GM12891 (cell line): ENCODE results near the gene UNK.
A peak's percentile ranks its signal among the peaks of the same experiment; 100 is the strongest.

ENCODE experiments used
- DNase-seq: peaks from one replicate; pipeline ENCODE4 v3.0.0; 2011; ENCODE audit warnings: low spot score; ENCODE audit not compliant: insufficient read length
- FAIRE-seq: peaks from 2 replicates; lab custom pipeline; 2011; peaks lifted over from hg19 to GRCh38; lab: Jason Lieb, UNC
- PAX5 ChIP-seq: IDR thresholded peaks from 2 replicates; pipeline ENCODE4 v1.6.1; 2011; ENCODE audit warnings: low read length, moderate library complexity, mild to moderate bottlenecking; ENCODE audit not compliant: insufficient read depth, severe bottlenecking
- POLR2A ChIP-seq: IDR thresholded peaks from 2 replicates; pipeline ENCODE4 v1.6.1; 2011; ENCODE audit warnings: low read depth, low read length, control low read depth
- POLR2AphosphoS5 ChIP-seq: IDR thresholded peaks from 2 replicates; pipeline ENCODE4 v1.6.1; 2011; ENCODE audit warnings: low read depth, low read length, control low read depth
- POU2F2 ChIP-seq: IDR thresholded peaks from 2 replicates; pipeline ENCODE4 v1.6.1; 2011; ENCODE audit warnings: low read depth, mild to moderate bottlenecking, control low read depth, low read length, moderate library complexity
- SPI1 ChIP-seq: IDR thresholded peaks from 2 replicates; pipeline ENCODE4 v1.6.1; 2011; ENCODE audit warnings: low read depth, low read length, control low read depth
- TAF1 ChIP-seq: IDR thresholded peaks from 2 replicates; pipeline ENCODE4 v1.6.1; 2011; ENCODE audit warnings: low read depth, low read length, control low read depth

UNK gene

GRCh38 chr17:75743625-75744206 lies 40.9 kb upstream of the UNK start:
- FAIRE-seq = no peak
- no peak for DNase-seq
- TF ChIP-seq POLR2AphosphoS5 (no peak), PAX5 (no peak), POLR2A (no peak), POU2F2 (no peak), TAF1 (no peak), SPI1 (no peak)

- FAIRE-seq (no peak), DNase-seq (no peak)
- TF ChIP-seq PAX5 = no peak
- no peak for TF ChIP-seq TAF1
- no peak for TF ChIP-seq SPI1
- TF ChIP-seq POLR2A = no peak
- no peak for TF ChIP-seq POLR2AphosphoS5
- no peak for TF ChIP-seq POU2F2
Measured at GRCh38 chr17:75748706-75749105, 35.9 kb upstream of the UNK start.

- FAIRE-seq = peak; percentile 48
- peak; percentile 82 for DNase-seq
- TF ChIP-seq POLR2AphosphoS5 = no peak
- TF ChIP-seq SPI1 = no peak
- no peak for TF ChIP-seq PAX5
- TF ChIP-seq POLR2A = no peak
- TF ChIP-seq TAF1 = no peak
- TF ChIP-seq POU2F2 = no peak
Measured at GRCh38 chr17:75749545-75750389, 34.8 kb upstream of the UNK start.

- FAIRE-seq (no peak), DNase-seq (no peak)
- TF ChIP-seq SPI1 = no peak
- no peak for TF ChIP-seq PAX5
- TF ChIP-seq POU2F2 = no peak
- no peak for TF ChIP-seq POLR2A
- no peak for TF ChIP-seq TAF1
- no peak for TF ChIP-seq POLR2AphosphoS5
Measured at GRCh38 chr17:75750661-75751423, 33.8 kb upstream of the UNK start.

- TF ChIP-seq PAX5 = no peak
- TF ChIP-seq TAF1 = no peak
- TF ChIP-seq SPI1 = no peak
- TF ChIP-seq POLR2A = no peak
- TF ChIP-seq POU2F2 = no peak
- TF ChIP-seq POLR2AphosphoS5 = no peak
- FAIRE-seq = no peak
- no peak for DNase-seq
Measured at GRCh38 chr17:75751676-75752404, 32.8 kb upstream of the UNK start.

GRCh38 chr17:75752405-75752709 lies 32.2 kb upstream of the UNK start:
- FAIRE-seq (no peak), DNase-seq (no peak)
- TF ChIP-seq TAF1 = no peak
- no peak for TF ChIP-seq SPI1
- no peak for TF ChIP-seq POLR2AphosphoS5
- TF ChIP-seq PAX5 = no peak
- no peak for TF ChIP-seq POU2F2

- TF ChIP-seq POU2F2 (no peak), POLR2AphosphoS5 (no peak), SPI1 (no peak), PAX5 (no peak), TAF1 (no peak), POLR2A (no peak)
- DNase-seq (no peak), FAIRE-seq (peak; percentile 58)
Measured at GRCh38 chr17:75752802-75753513, 31.6 kb upstream of the UNK start.

- DNase-seq (peak; percentile 93), FAIRE-seq (peak; percentile 95)
- TF ChIP-seq PAX5 (no peak), SPI1 (no peak), POU2F2 (no peak), POLR2A (no peak), POLR2AphosphoS5 (no peak), TAF1 (no peak)
Measured at GRCh38 chr17:75753514-75754377, 30.9 kb upstream of the UNK start.
